GM04504 (cell line): ENCODE data around the gene FAM161A.
A peak's percentile ranks its signal among the peaks of the same experiment; 100 is the strongest.
"Not testable (repeated sequence)": the region's sequence is repeated elsewhere in the genome, so short reads cannot be mapped to it uniquely, and the experiment has no call there.

Source experiments
- DNase-seq: peaks from one replicate; pipeline ENCODE4 v3.0.0-alpha.2; 2012; ENCODE audit warnings: low read depth

FAM161A gene

GRCh38 chr2:61845320-61845719, 8.5 kb downstream of the FAM161A start:
- DNase-seq, result no peak

- no peak for DNase-seq
These were observed 12.6 kb downstream of the FAM161A start for GRCh38 chr2:61841286-61841685.

GRCh38 chr2:61834893-61835292, 19.0 kb downstream of the FAM161A start:
- DNase-seq, result no peak

- no peak for DNase-seq
These were observed 19.9 kb downstream of the FAM161A start for GRCh38 chr2:61833971-61834370.

GRCh38 chr2:61832183-61832841, 21.5 kb downstream of the FAM161A start:
- no peak for DNase-seq

- no peak for DNase-seq
These were observed 31.6 kb downstream of the FAM161A start for GRCh38 chr2:61822255-61822654.

GRCh38 chr2:61816480-61817355, 37.1 kb downstream of the FAM161A start:
- DNase-seq, result no peak

GRCh38 chr2:61814539-61815160, 39.2 kb downstream of the FAM161A start:
- DNase-seq, result no peak

GRCh38 chr2:61813314-61813713, 40.5 kb downstream of the FAM161A start:
- not testable (repeated sequence) for DNase-seq

GRCh38 chr2:61811821-61812220, 42.0 kb downstream of the FAM161A start:
- DNase-seq, result no peak

- not testable (repeated sequence) for DNase-seq
These were observed 43.7 kb downstream of the FAM161A start for GRCh38 chr2:61810203-61810602.

- DNase-seq, result not testable (repeated sequence)
These were observed 45.2 kb downstream of the FAM161A start for GRCh38 chr2:61808693-61809092.

GRCh38 chr2:61807036-61807757, 46.7 kb downstream of the FAM161A start:
- no peak for DNase-seq

GRCh38 chr2:61802548-61802947, 51.3 kb downstream of the FAM161A start:
- no peak for DNase-seq

- DNase-seq, result no peak
These were observed 54.8 kb downstream of the FAM161A start for GRCh38 chr2:61799099-61799498.

- not testable (repeated sequence) for DNase-seq
These were observed 56.4 kb downstream of the FAM161A start for GRCh38 chr2:61797446-61797845.

GRCh38 chr2:61795408-61795807, 58.5 kb downstream of the FAM161A start:
- no peak for DNase-seq

GRCh38 chr2:61793389-61793836, 60.4 kb downstream of the FAM161A start:
- DNase-seq, result peak; percentile 16

GRCh38 chr2:61792355-61792890, 61.4 kb downstream of the FAM161A start:
- no peak for DNase-seq

GRCh38 chr2:61789807-61790602, 63.9 kb downstream of the FAM161A start:
- DNase-seq, result no peak
